Transverse colon (tissue), 4 donors: ENCODE results near the gene CYP2E1. TPM values are rescaled to one million over a fixed set of nuclear protein-coding genes. Genes with fewer than 3 reads are reported as not detected.
"Not testable (repeated sequence)": the region's sequence is repeated elsewhere in the genome, so short reads cannot be mapped to it uniquely, and the experiment has no call there.

Experiments used
- DNase-seq: peaks from one replicate; pipeline ENCODE4 v3.0.0-alpha.2; 2019
- H3K27ac ChIP-seq, 4 donors: fragments of 200-600 bp; sonication (generic); 2 replicates each; pipeline ENCODE4 v1.5.1; 2016 to 2018; ENCODE audit warnings: inconsistent platforms in 4 of 4
- H3K27me3 ChIP-seq: fragments of 200-600 bp; sonication (generic); 2 replicates; pipeline ENCODE4 v1.5.1; 2017; ENCODE audit warnings: inconsistent platforms
- H3K36me3 ChIP-seq, 4 donors: fragments of 200-600 bp; sonication (generic); 2 replicates each; pipeline ENCODE4 v1.5.1; 2017 to 2019; ENCODE audit warnings: inconsistent platforms in 4 of 4
- H3K4me1 ChIP-seq, 4 donors: fragments of 200-600 bp; sonication (generic); 2 replicates each; pipeline ENCODE4 v1.5.1; 2017 to 2020; ENCODE audit warnings: inconsistent platforms in 4 of 4
- H3K4me3 ChIP-seq, 4 donors: fragments of 200-600 bp; sonication (generic); 1 replicate in 1 of 4; 2 replicates in 3 of 4; pipeline versions ENCODE4 v1.5.1 to v1.6.1; 2017 to 2019; ENCODE audit warnings: inconsistent platforms in 4 of 4
- H3K9me3 ChIP-seq, 2 donors: fragments of 200-600 bp; sonication (generic); 2 replicates each; pipeline ENCODE4 v1.5.1; 2017 to 2019; ENCODE audit warnings: inconsistent platforms in 2 of 2
- EP300 ChIP-seq: sonication (generic); formaldehyde crosslinking; IDR thresholded peaks from one replicate; pipeline ENCODE4 v1.6.1; 2017; ENCODE audit warnings: antibody characterized with exemption, low read depth
- POLR2A ChIP-seq: fragments of 450-650 bp; IDR thresholded peaks from one replicate; pipeline ENCODE4 v1.6.1; 2016; ENCODE audit warnings: antibody characterized with exemption, mild to moderate bottlenecking, moderate library complexity
- POLR2AphosphoS5 ChIP-seq, 3 donors: sonication (generic); formaldehyde crosslinking; IDR thresholded peaks; one replicate each; pipeline ENCODE4 v1.6.1; 2016; ENCODE audit warnings: antibody characterized with exemption in 3 of 3
- WGBS, 2 donors: methylation state at CpG; one replicate each; pipeline ENCODE4 v1.1.5; 2018; ENCODE audit warnings: low coverage in 1 of 2; 5-methylcytosine and 5-hydroxymethylcytosine counted together
- in situ Hi-C, 4 donors: fragments of 200-750 bp; cut with MboI; loops; one replicate each; pipeline versions ENCODE4 v1.15.0 to v1.15.1; 2017; ENCODE audit warnings: low sequenced_read_pairs in 3 of 4, low pct_ligation_motif_present in 1 of 4, low pct_unique_long_range_greater_than_20kb in 1 of 4
- intact Hi-C: fragments of 100-400 bp; cut with DNase I; formaldehyde crosslinking; loops from one replicate; pipeline ENCODE4 v1.15.1; 2023; ENCODE audit warnings: low total_unique reads
- total RNA-seq, 4 donors: library from RNA; depleted of rRNA; stranded (reverse); fragments of >200 nt; gene quantifications; one replicate each; pipeline ENCODE4 v1.1.0, GENCODE V29; 2016
- TF ChIP-seq, protein P1 (sequence below), 5 experiments: fragments of 200-600 bp in 3 of 5; fragments of 450-650 bp in 2 of 5; sonication (generic) in 3 of 5; IDR thresholded peaks; 1 replicate in 2 of 5; 2 replicates in 3 of 5; pipeline ENCODE4 v1.5.1; 2016 to 2017; ENCODE audit warnings: antibody characterized with exemption in 5 of 5, inconsistent platforms in 3 of 5, mild to moderate bottlenecking in 2 of 5, moderate library complexity in 1 of 5

Gene CYP2E1
- total RNA-seq, 4 donors from 2014 or later, result 0.64 to 3.4 (median 0.96) TPM; not detected in 1

DNA sequence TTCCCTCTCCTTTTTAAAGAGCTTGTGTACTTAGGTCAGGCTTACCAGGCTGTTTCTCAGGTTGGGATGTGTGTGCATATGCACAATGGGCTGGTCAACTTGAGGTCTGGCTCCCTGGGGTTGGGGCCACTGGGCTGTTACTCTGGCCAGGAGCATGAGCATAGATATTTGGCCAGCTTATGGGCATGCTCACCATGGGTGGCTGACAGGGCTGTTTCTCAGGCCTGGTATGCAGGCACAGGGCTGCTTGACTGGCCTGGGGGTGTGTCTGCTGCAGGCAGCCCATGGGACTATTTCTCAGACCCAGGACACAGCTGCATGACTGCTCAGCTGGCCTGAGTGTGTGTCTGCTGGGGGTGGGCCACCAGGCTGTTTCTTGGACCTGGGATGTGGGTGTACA lies 38.8 kb upstream of the CYP2E1 start:
- TF ChIP-seq POLR2A, result no peak
- TF ChIP-seq, protein P1, sequence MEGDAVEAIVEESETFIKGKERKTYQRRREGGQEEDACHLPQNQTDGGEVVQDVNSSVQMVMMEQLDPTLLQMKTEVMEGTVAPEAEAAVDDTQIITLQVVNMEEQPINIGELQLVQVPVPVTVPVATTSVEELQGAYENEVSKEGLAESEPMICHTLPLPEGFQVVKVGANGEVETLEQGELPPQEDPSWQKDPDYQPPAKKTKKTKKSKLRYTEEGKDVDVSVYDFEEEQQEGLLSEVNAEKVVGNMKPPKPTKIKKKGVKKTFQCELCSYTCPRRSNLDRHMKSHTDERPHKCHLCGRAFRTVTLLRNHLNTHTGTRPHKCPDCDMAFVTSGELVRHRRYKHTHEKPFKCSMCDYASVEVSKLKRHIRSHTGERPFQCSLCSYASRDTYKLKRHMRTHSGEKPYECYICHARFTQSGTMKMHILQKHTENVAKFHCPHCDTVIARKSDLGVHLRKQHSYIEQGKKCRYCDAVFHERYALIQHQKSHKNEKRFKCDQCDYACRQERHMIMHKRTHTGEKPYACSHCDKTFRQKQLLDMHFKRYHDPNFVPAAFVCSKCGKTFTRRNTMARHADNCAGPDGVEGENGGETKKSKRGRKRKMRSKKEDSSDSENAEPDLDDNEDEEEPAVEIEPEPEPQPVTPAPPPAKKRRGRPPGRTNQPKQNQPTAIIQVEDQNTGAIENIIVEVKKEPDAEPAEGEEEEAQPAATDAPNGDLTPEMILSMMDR (IDR thresholded peaks at IDR 0.05), result no peak
- no peak for TF ChIP-seq EP300
- TF ChIP-seq POLR2AphosphoS5 (IDR thresholded peaks at IDR 0.05), result no peak
- in situ Hi-C loops, result no loop called here
- no peak for DNase-seq

DNA sequence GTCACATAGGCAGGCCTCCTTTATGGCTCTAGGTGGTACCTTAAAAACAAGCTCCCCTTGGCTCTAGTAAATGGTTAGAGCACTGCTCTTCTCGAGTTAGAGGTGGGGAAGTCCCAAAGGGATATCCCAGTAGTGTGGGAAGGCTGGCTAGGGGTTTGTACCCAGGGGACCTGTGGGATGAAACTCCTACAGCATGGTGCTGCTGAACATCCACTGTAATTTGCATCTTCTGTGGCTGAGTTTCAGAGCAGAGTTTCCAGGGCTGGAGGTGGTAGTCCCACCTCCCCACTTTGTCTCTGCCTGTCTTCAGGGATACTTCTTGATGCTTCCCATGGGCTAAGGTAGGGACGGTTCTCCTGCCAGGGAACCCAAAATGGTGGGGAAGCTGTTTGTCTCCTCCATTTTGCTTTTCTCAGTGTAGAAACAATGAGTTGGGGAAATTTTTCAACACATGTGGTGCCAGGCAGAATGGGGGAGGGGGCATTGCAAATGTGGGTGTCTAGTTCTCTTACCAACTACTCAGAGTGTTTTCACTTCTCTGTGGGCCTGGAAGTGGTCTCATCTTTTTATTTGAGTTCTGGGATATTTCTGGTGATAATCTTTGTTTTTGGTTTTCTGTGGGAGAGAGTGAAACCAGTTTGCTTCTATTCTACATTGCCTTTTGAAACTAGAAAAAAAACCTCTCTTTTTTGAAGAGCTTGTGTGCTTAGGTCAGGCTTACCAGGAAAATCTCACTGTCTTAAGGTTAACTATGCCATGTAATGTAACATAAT lies 37.2 kb upstream of the CYP2E1 start:
- Histone ChIP-seq H3K4me3 (no peak overlapping the region), H3K9me3 (peaks cover 16 to 22% of the 10 kb centered on the region in 2 donors), H3K4me1 (no peaks in the 10 kb centered on the region), H3K27ac (no peak overlapping the region), H3K27me3 (no peaks in the 10 kb centered on the region), H3K36me3 (no peaks in the 10 kb centered on the region)
- WGBS, 2 donors, result 56% methylated on average over 2 of the region's 2 CpGs; no CpG with 5 or more reads in 1 of the 2 donors
- TF ChIP-seq, protein P1 (IDR thresholded peaks at IDR 0.05), result no peak
- TF ChIP-seq EP300 (no peak), POLR2AphosphoS5 (IDR thresholded peaks at IDR 0.05) (no peak), POLR2A (no peak)
- intact Hi-C loops, result no loop called here
- in situ Hi-C loops, result no loop called here
- no peak for DNase-seq

More for the DNA sequence above, 38.8 kb upstream of the CYP2E1 start:
- no peaks in the 10 kb centered on the region for H3K4me1 ChIP-seq
- no peak overlapping the region for H3K27ac ChIP-seq
- no peaks in the 10 kb centered on the region for H3K27me3 ChIP-seq
- no peaks in the 10 kb centered on the region for H3K36me3 ChIP-seq
- H3K9me3 ChIP-seq, result peaks cover 28 to 31% of the 10 kb centered on the region in 2 donors
- intact Hi-C loops, result no loop called here
- H3K4me3 ChIP-seq, result no peak overlapping the region

DNA sequence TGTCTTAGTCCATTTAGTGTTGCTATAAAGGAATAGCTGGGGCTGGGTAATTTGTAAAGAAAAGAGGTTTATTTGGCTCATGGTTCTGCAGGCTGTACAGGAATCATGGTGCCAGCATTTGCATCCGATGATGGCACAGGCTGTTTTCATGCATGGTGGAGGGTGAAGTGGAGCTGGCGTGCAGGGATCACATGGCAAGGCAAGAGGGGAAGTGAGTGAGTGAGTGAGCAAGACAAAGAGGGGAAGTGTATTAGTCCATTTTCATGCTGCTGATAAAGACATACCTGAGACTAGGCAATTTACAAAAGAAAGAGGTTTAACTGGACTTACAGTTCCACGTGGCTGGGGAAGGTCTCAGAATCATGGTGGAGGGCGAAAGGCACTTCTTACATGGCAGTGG lies 33.6 kb upstream of the CYP2E1 start:
- DNase-seq, in situ Hi-C loops, H3K27me3 ChIP-seq, H3K27ac ChIP-seq, H3K36me3 ChIP-seq, H3K4me1 ChIP-seq, H3K9me3 ChIP-seq, H3K4me3 ChIP-seq, intact Hi-C loops: not testable (repeated sequence)
- 77 to 78% methylated on average over 4 of the region's 4 CpGs for WGBS, 2 donors

DNA sequence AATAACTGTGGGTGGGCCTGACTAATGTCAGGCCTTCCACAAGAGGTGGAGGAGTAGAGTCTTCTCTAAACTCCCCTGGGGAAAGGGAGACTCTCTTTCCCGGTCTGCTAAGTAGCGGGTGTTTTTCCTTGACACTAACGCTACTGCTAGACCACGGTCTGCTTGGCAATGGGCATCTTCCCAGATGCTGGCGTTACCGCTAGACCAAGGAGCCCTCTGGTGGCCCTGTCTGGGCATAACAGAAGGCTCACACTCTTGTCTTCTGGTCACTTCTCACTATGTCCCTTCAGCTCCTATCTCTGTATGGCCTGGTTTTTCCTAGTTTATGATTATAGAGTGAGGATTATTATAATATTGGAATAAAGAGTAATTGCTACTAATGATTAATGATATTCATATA lies 29.8 kb upstream of the CYP2E1 start:
- H3K36me3 ChIP-seq, H3K27ac ChIP-seq, H3K27me3 ChIP-seq, DNase-seq, intact Hi-C loops, H3K9me3 ChIP-seq, H3K4me3 ChIP-seq, H3K4me1 ChIP-seq, in situ Hi-C loops: not testable (repeated sequence)
- TF ChIP-seq, protein P1 (IDR thresholded peaks at IDR 0.05), result peak in 4 of 5 experiments; percentile 13 to 24 (median 22)
- WGBS, 2 donors, result 60 to 90% methylated on average over 4 to 6 of the region's 6 CpGs

DNA sequence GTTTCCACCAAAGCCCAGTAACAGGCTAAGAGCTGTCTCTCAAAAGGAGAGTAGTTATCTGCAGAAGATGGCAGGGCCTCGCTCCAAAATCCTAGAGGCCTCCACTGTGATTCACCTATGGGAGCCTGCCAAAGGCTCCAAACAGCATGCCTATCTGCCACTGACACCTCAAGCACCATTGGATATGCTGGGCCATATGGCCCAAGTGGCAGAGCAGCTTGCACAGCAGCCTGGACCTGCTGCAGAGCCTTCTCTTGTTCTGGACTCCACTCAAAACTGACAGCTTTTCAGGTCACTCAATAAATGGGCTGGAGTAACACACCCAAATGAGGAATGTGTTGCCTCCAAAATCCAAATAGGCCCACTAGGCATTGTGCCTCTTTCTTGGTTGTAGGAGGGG lies 28.0 kb upstream of the CYP2E1 start:
- H3K27me3 ChIP-seq, in situ Hi-C loops, DNase-seq, H3K9me3 ChIP-seq, H3K27ac ChIP-seq, H3K4me1 ChIP-seq, H3K36me3 ChIP-seq, H3K4me3 ChIP-seq, intact Hi-C loops: not testable (repeated sequence)
- WGBS, 2 donors, result 70% methylated on average over 1 of the region's 1 CpG; no CpG with 5 or more reads in 1 of the 2 donors

DNA sequence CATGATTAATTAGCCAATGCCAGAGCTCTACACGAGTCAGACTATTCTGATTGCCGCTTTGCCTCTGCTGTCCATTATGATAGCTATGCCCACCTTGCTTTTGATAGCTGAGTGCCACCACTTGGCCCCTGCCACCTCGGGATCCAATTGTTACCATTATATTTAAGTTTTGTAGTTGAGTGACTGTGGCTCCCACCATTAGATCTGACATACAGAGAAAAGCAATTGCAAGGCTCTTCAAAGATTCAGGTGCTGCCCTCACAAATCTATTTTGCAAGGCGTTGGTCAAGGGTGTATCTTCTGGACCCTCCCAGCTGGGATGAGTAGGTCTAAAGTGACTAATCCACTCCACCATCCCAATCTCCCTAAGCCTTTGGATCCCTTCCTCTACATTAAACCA lies 26.3 kb upstream of the CYP2E1 start:
- in situ Hi-C loops, H3K9me3 ChIP-seq, H3K4me1 ChIP-seq, H3K27me3 ChIP-seq, H3K36me3 ChIP-seq, DNase-seq, intact Hi-C loops, H3K4me3 ChIP-seq, H3K27ac ChIP-seq: not testable (repeated sequence)
- 64 to 83% methylated on average over 2 to 4 of the region's 4 CpGs for WGBS, 2 donors
